ENCODE results near the gene IRF5.

Gene IRF5, protein sequence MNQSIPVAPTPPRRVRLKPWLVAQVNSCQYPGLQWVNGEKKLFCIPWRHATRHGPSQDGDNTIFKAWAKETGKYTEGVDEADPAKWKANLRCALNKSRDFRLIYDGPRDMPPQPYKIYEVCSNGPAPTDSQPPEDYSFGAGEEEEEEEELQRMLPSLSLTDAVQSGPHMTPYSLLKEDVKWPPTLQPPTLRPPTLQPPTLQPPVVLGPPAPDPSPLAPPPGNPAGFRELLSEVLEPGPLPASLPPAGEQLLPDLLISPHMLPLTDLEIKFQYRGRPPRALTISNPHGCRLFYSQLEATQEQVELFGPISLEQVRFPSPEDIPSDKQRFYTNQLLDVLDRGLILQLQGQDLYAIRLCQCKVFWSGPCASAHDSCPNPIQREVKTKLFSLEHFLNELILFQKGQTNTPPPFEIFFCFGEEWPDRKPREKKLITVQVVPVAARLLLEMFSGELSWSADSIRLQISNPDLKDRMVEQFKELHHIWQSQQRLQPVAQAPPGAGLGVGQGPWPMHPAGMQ

DNA sequence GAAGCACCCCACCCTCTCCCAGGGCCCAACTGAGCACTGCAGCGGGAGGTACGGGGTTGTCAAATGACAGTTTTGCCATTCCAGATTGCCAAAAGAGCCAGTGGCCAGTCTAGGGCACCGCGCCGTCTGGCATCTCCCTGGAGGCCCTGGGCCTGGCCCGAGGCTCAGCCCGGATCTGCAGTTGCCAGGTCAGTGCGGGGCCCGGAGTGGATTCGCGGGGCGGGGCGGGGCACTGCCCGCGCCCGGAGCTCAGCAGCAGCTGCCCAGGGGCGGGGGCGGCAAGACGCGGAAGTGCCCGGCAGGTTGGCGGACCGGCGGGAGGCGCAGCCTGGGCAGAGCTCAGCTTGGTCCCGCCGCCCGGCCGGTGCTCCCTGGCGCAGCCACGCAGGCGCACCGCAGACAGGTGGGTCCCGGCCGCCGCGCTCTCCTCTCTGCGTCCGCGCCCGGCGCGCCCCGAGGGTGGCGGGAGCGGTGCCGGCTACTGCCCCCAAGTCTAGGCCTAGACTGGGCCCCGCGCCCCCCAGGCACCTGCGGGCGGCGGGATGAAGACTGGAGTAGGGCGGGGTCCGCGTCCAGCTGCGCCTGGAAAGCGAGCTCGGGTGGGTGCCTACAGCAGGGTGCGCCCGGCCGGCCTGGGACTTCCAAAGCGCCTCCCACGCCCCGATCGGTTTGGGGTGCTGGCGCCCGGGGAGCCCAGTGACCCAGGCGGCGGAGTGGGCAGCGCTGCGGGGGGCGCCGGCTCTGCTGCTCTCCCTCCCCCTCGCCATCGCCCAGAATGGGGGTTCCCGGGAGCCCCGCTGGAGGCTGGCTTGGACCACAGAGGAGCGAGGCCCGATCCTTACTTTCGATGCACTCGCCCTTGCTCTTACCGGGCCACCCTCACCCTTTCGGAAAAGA lies at the start of gene IRF5:
IRF5 (plus strand) TSS at position 281 of the 897 bp plus-strand sequence. CDS start 4,155 bp downstream, outside the sequence.
- no peak for DNase-seq (ENCODE audit: low spot score)

DNA sequence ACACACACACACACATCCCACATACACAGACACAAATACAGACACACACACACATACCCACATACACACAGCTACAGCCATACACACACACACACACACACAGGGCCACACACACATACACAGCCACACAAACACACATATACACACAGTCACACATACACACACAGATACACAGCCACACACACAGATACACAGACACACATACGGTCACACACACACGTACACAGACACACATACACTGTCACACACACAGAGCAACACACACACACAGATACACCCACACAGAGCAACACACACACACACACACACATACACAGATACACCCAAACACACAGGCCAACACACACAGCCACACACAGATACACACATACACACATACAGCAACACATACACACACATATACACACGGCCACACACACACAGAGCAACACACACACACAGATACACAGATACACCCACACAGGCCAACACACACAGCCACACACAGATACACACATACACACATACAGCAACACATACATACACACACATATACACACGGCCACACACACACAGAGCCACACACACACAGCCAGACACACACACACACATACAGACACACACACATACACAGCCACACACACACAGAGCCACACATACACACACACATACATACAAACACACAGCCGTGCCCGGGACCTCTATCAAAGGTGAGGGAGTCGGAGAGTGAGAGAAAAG lies 49.5 kb upstream of the IRF5 start:
- DNase-seq (ENCODE audit: low spot score) = no peak

DNA sequence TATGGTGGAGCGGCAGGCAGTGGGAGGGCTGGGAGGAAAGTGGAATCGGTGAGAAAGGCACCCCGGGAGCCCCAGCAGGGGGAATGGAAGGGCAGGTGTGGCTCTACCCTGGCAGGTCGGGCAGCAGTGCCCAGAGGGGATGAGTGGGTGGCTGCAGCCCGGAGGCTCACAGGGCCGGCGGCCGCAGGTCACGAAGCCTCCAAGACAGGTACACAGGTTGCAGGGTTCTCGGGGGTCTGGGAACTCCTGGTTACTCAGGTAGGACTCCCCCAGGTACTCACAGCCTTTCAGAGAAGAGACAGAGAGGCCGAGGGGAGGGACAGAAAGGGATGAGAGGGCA lies 49.0 kb upstream of the IRF5 start:
- DNase-seq (ENCODE audit: low spot score) = no peak

DNA sequence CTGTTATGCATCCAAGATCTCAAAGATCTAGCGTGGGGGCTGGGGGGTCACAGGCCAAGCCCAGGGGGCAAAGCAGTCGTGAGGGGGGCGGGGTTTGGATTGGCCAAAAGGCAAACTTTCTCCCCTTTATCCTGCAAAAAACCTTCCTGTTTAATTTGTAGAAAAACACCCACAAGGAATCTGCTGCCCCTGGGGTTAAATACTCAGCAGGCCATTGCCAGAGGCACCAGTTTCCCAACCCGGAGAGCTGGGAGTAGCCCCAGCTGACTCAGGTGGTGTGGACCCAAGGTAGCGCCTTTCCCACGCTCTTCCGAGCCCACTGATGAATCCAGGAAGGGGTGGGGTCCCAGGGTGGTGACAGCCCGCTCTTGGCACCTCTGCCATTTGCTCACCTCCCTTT lies 48.6 kb upstream of the IRF5 start:
- DNase-seq (ENCODE audit: low spot score) = no peak

DNA sequence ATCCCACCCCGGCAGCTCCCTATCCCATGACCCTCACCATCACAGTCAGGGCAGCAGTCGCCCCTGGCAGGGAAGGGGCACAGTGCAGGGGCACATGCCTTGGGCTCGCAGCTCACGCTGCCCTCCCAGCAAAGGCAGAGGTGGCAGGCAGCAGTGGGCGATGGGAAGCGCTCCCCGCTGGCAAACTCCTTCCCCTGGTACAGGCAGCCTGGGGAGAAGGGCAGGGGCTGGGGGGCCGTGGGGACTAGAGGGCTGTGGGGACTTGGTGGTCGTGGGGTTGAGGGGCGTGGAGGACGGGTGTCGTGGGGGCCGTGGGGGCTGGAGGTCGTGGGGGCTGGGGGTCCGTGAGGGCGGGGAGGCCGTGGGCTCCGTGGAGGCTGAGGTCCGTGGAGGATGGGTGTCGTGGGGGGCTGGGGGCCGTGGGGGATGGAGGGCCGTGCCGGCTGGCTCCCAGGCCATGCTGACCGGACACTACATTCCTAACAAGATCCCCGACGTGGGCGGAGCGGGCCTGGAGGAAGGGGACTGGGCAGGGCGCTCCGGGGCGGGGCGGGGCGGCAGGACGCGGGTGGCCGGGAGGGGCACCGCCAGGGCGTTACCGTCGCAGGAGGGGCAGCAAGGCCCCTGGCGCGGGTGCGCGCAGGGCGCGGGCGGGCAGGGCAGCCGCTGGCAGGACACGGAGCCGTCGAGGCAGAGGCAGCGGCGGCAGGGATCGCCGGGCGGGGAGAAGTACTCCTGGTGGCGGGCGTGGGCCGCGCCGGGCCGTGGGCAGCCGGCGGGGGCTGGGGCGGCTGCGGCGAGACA lies 47.2 kb upstream of the IRF5 start:
- no peak for DNase-seq (ENCODE audit: low spot score)

DNA sequence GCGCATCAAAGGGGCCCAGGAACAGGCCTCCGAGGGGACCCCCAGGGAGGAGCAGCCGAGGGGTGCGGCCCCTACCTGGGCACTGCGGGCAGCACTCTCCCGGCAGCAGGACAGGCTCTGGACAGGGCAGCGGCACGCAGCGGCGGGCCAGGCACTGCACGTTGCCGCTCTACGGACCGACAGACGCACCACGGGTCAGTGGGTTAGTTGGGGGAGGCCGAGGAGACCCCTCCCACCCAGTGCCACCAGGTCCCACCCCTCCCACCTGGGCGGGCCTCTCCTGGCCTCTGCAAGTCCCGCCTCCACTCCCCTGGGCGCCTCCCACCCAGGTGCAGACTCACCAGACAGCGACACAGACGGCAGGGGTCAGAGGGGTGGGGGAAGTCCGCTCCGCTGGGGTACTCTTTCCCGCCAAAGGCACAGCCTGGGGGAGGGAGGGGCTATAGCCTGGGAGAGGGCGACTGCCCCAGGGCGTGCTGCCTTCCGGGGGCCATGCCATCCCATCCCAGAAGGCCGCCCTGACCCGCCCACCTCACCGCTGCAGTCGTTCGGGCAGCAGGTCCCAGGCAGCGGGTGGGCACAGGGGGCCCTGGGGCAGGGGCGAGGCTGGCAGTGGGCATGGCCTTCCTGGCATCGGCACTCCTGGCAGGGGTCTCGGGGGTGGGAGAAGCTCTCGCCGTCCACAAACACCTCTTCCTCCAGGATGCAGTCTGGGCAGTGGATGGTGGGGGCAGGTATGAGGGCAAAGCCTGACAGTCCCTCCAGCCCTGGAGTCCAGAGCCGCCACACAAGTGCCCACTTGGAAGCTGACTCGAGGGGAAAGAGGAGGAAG lies 46.4 kb upstream of the IRF5 start:
- no peak for DNase-seq (ENCODE audit: low spot score)

DNA sequence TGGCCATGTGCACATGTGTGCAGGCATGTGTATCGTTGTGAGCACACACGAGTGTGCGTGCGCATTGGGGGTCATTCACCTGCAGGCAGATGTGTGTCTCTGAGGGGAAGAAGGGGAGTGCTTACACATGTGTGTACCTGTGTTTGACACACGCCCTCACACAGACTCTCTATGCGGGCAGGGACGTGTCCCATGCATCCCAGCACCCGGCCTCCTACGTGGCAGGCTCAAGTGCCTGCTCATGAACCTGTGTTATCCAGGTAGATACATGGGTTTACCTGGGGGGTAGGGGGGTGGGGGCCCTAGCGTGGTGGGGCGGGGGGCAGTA lies 45.8 kb upstream of the IRF5 start:
- no peak for DNase-seq (ENCODE audit: low spot score)

DNA sequence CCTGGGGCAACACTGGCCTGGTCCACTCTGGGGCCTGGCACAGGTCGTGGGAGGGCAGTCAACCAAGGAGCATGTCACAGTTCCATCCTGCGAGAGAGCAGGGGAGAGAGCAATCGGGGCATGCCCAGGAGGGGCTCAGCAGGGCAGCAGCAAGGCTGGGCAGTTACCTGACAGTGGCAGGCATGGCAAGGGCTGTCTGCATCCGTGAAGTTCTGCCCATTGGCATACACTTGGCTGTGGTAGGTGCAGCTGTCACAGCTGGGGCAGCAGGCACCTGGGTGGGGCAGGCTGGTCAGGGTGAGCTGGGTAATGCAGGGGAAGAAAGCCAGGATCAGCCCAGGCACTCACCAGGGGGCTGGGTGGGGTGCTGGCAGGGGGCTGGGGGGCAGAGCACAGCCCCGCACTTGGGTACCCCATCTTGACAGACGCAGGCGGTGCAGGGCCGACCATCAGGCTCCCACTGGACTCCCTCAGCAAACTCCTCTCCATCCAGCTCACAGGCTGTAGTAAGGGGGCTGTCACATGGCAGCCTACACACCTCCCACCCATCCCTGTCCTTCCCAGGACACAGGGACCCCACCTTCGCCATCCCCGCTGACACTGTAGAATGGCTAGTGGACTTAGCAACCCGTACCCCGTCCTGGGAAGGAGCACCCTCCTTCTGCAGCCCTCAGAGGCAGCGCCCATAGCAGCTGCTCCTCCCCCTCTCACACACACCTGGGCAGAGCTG lies 45.0 kb upstream of the IRF5 start:
- DNase-seq (ENCODE audit: low spot score) = no peak

DNA sequence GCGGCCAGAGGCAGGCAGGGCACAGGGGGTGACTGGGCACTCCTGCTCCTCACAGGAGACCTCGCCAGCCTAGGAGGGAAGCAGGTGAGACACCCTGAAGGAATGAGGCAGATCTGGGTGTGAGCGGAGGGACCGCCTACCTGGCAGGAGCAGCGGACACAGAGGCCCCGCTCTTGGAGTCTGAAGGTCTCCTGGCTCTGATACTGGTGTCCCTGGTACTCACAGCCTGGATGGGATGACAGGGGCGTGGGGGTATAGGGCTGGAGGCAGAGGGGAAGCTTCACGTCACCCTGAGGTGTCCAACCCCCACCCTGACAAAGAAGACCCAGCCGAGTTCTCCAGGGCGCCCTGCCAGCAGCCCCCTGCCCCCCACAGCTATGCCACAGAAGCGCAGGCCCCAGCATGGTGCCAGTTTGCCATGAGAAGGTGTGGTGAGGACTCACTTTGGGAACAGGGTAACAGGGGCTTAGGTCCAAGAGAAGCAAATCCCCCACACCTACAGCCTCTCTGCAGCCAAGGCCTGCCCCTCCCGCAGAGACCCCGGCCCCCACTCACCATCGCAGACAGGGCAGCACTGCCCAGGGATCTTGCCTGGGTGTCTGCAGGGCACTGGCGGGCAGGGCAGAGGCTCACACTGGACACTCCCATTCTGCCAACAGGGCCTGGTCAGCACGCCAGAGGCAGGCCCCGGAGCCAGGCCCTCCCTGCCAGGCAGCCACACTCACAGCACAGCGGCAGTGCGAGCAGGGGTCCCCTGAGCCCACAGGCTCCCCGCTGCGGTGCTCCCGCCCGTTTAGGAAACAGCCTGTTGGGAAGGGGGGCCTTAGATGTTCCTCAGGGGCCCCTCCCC lies 44.3 kb upstream of the IRF5 start:
- no peak for DNase-seq (ENCODE audit: low spot score)

DNA sequence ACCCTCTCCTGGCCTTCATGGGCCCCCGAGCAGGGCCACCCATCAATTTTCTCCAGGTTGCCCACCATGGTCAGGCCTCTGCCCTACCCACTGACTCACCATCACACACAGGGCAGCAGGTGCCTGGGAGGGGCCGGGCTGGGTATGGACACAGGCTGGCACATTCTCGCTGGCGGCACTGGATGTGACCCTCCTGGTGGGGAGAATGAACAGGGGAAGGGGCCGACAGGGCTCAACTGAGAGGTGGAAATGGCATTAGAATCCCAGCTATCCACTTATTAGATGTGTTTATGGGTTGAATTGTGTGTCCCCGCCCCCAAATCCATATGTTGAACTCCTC lies 43.7 kb upstream of the IRF5 start:
- DNase-seq (ENCODE audit: low spot score) = no peak

DNA sequence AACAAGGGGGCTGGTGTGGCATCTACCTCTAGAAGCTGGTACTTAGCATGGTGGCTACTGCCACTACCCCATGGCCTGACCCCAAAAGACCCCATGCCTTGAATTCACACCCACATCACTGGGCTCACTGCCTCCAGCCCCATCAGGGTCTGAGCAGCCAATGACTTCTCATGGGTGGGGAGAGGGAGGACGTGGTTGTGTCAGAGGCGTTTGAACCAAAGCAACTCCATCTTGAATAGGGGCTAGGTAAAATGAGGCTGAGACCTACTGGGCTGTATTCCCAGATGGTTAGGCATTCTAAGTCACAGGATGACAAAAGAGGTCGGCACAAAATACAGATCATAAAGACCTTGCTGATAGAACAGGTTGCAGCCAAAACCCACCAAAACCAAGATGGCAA lies 42.4 kb upstream of the IRF5 start:
- no peak for DNase-seq (ENCODE audit: low spot score)

DNA sequence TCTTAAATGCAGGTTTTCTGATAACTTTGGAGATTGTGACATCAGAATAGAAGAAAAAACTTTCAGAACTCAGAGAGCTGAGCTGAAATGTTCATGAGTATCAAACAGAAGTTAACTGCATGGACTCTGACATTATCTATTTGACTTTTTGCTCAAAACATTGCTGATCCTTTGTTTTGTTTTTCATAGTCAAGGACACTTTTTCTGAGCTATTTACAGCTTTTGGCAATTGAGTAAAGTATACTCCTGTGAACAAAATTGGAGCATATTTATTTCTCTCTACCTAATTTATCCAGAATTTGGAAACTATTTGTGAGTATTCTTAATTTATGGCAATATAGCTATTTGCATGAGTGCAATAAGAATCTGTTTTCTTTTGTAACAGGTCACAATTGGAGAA lies 38.3 kb upstream of the IRF5 start:
- DNase-seq (ENCODE audit: low spot score) = no peak

DNA sequence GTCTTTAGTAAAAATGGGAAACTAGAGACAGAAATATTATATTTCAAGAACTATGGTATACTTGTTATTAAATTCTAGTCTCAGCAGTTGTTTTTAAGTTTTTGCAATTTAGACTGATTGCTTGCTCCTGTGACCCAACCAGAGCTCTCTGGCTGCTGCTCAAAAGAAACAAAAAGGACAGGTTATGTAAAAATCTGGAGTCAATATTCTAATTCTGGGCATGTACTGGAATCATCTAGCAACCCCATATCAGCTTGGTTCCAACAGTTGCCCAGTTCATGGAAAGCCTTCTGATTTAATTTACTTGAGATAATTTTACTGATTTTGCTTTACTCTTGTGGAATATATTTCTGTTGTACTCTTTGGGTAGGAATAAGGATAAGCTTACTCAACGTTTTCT lies 37.5 kb upstream of the IRF5 start:
- no peak for DNase-seq (ENCODE audit: low spot score)

DNA sequence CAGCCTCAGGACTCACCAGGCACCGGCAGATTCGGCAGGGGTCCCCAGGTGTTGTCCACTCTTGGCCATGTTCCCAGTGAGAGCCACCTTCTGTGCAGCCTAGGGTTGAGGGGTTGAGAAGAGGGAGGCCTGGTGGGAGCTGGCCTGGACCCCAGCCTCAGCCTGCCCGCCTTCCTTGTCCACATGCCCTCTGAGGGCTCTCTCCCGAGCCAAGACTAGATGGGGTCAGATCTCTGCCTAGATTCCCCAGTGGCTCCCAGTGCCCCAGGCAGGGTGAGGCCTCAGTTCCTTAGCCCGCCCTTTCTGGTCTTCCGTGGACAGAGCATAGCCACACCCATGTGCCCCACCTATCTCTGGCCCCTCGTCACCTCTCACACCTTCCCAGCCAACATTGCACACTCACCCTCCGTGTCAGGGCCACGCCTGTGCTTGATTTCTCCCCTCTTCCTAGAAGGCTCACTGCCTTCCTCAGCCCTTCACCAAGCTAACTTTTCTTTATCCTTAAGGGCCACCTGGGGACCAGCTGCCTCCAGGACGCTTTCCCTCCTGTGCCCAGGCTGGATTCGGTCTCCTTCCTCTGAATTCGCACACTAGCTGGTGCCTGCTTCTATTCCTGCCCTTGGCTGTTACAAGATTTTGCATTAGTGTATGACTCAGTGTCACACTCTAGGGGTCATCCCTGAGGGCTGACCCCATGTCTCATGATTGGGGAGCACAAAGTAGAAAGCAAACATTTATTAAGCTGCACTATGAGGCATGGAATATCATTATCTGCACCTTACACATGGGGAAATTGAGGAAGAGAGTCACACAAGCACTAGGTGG lies 34.8 kb upstream of the IRF5 start:
- no peak for DNase-seq (ENCODE audit: low spot score)

DNA sequence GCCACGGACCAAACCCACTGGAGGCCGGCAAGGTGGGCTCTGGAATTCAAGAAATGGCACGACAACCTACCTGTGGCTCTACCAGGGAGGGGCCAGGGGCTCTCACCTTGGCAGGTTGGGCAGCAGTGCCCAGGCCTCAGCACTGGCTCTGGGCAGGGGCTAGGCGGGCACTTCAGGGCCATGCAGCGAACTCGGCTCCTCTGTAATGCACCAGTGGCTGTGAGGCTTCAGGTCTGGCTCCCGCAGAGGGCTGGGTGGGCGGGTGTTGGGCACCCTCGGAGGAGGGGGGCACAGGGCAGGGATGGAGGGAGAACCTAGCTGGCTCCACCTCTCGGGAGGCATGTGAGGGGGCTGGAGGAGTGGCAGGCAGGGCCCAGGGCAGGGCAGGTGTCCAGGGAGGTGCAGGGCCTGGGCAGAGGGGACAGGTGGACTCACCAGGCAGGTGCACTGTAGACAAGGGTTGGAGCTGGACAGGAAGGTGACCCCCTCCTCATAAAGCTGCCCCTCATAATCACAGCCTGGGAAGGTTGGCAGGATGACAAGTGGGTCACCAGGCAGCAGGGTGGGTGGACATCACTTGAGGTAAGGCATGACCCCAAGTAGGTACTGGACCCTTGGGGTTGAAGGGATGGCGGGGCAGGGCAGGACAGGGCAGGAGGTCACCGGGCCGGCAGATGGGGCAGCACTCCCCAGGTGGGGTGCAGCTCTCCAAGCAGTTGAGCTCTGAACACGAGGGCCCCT lies 33.9 kb upstream of the IRF5 start:
- DNase-seq (ENCODE audit: low spot score) = no peak

DNA sequence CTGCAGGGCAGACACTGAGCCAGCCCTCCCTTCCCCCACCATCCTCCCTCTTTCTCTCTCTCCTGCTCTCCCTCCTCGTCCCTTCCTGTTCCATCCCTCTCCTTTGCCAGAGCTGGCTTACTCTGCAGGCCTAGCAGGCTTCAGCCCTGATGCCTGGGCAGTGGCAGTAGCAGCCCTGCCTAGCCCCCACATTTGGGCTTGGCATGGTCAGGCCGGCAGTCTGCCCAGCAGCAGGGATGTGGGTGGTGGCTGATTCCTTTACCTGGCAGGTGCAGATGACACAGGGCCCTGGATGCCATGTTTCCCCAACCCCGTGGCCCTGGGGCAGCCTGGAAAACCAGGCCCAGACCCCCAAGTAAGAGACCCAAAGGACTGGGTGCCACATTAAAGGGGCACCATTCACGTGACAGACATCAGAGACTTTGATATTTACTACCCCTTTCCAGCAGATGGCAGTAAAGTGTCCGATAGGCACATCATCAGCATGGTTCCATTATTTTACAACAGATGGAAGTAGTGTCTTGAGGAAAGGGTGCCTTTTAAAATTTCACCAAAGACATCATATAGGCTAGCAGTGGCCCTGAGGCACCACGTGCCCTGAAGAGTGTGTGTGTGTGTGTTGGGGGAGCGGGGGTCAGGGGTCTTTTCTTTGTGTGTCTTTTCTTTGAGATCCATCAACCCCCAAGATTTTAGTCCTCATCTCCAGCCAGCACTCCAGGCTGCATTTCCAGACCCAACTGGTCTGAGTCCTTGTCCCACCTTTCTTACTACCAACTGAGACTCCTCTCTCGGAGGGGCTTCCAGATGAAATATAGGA lies 33.1 kb upstream of the IRF5 start:
- DNase-seq (ENCODE audit: low spot score) = peak; percentile 50
